Measurements from ENCODE around the gene PRPF19. TPM values are rescaled to one million over a fixed set of nuclear protein-coding genes. Genes with fewer than 3 reads are reported as not detected.

PRPF19 gene
- total and polyA plus RNA-seq, 9 of the 15 experiments (the other 6 are each of a cell fraction or from before 2014, with no cell fraction given): 9.4 to 212 (median 73.2) TPM

DNA sequence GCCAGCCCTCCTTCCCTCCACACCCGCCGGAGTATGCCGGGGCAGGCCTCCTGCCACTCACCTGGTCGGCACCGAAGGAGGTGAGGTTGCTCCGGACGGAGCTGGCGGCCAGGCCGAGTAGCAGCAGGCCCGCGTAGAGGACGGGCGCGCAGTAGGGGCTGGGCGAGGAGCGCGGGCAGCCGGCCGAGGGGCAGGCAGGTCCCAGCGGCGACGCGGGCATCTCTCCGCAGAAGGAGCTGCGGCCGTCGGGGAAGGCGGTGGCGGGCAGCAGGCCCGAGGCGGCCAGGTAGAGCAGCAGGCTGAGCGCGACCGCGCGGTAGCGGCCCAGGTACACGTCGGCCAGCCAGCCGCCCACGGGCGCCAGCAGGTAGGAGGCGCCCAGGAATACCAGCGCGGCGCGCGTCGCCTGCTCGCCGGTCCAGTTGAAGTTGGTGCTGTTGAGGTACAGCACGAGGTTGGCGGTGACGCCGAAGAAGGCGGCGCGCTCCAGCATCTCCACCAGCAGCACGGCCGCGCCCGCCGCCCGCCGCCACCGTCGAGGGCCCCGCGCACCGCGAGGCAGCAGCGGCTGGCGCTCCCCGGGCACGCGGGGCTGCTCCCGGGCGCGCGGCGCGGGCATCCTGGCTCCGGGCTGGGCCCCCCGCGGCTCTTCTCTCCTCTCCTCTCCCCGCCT is 44.7 kb upstream of the PRPF19 start (continued):
- TF ChIP-seq, protein P1, sequence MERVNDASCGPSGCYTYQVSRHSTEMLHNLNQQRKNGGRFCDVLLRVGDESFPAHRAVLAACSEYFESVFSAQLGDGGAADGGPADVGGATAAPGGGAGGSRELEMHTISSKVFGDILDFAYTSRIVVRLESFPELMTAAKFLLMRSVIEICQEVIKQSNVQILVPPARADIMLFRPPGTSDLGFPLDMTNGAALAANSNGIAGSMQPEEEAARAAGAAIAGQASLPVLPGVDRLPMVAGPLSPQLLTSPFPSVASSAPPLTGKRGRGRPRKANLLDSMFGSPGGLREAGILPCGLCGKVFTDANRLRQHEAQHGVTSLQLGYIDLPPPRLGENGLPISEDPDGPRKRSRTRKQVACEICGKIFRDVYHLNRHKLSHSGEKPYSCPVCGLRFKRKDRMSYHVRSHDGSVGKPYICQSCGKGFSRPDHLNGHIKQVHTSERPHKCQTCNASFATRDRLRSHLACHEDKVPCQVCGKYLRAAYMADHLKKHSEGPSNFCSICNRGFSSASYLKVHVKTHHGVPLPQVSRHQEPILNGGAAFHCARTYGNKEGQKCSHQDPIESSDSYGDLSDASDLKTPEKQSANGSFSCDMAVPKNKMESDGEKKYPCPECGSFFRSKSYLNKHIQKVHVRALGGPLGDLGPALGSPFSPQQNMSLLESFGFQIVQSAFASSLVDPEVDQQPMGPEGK (CRISPR knock-in tag; IDR thresholded peaks at IDR 0.05; ENCODE audit: borderline replicate concordance): no peak
- no peak for TF ChIP-seq CSDE1 (IDR thresholded peaks at IDR 0.05)
- TF ChIP-seq PHB2 (IDR thresholded peaks at IDR 0.05; ENCODE audit: low read depth): no peak
- TF ChIP-seq PHTF2 (CRISPR knock-in tag; IDR thresholded peaks at IDR 0.05): no peak
- no peak for TF ChIP-seq CHD1 (IDR thresholded peaks at IDR 0.05; ENCODE audit: low read length)
- TF ChIP-seq CBX5 (IDR thresholded peaks at IDR 0.05; ENCODE audit: borderline replicate concordance, low read depth): no peak

DNA sequence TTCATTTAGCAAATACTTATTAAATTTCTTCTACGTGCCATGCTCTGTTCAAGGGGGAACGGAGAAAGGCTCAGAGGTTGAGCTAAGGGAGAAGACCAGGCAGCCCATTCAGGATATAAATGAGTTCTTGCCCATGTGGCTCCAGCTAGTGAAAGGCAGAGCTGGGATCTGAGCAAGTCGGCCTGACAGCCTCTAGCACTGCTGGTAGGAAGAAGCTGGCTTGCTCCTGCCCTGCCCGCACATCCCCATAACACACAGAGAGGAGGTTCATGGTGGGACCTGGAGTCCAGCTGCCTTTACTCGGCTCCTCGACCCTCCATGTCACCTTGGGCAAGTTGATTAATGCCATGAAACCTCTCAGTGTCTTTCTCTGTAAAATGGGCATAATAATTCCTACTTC is 43.6 kb upstream of the PRPF19 start:
- FAIRE-seq (no peak), DNase-seq (ENCODE audit: extremely low read depth in 1 of 4, low spot score in 3 of 4) (no peak), ATAC-seq (no peak)
- Histone ChIP-seq H3K4me3 (no peak overlapping the region), H2AFZ (ENCODE audit: low read depth, low read length) (no peak overlapping the region), H3K79me2 (ENCODE audit: control insufficient read depth, insufficient read depth, low read length) (no peaks in the 10 kb centered on the region), H3K27me3 (ENCODE audit: control insufficient read depth in 2 of 2, insufficient read depth in 2 of 2, low read length in 2 of 2) (peaks cover 46 to 74% of the 10 kb centered on the region in 2 experiments), H3K4me2 (ENCODE audit: insufficient read depth, low read length) (no peak overlapping the region), H3K9me3 (replicated peaks; ENCODE audit: control insufficient read depth, insufficient read depth, low read depth, low read length) (no peaks in the 10 kb centered on the region), H3K9me1 (ENCODE audit: control insufficient read depth, insufficient read depth, low read length) (no peaks in the 10 kb centered on the region), H3K9ac (ENCODE audit: insufficient read depth in 1 of 2, low read depth in 2 of 2, low read length in 2 of 2) (no peak overlapping the region), H4K20me1 (replicated peaks; ENCODE audit: control insufficient read depth, insufficient read depth, low read length) (peaks cover 6% of the 10 kb centered on the region), H3K27ac (ENCODE audit: extremely low read depth, low read depth, low read length) (no peak overlapping the region), H3K36me3 (ENCODE audit: control insufficient read depth, insufficient read depth, low read length) (no peaks in the 10 kb centered on the region), H3K4me1 (replicated peaks in 1 of 2; ENCODE audit: control insufficient read depth in 2 of 2, insufficient read depth in 2 of 2, low read length in 2 of 2) (peaks cover 5 to 6% of the 10 kb centered on the region in 2 experiments; a peak in 4 of 5 replicates)
- WGBS (ENCODE audit: insufficient coverage, low coverage, missing lambda C conversion rate): 10% methylated on average over 6 of the region's 6 CpGs
- BruUV-seq (replicated peaks): no TSS peak
- in situ Hi-C loops (cut with MboI): no loop called here
- intact Hi-C loops (cut with micrococcal nuclease): no loop called here
- ChIA-PET CTCF (ENCODE audit: low intra/inter-chr PET ratio) (no interaction called here), POLR2A (interaction anchor here (0.6 kb wide), 1 partner anchor 36 kb away, joined by 3 read pairs; the partner anchor contains the start of gene TMEM109)
- TF ChIP-seq, protein P2, sequence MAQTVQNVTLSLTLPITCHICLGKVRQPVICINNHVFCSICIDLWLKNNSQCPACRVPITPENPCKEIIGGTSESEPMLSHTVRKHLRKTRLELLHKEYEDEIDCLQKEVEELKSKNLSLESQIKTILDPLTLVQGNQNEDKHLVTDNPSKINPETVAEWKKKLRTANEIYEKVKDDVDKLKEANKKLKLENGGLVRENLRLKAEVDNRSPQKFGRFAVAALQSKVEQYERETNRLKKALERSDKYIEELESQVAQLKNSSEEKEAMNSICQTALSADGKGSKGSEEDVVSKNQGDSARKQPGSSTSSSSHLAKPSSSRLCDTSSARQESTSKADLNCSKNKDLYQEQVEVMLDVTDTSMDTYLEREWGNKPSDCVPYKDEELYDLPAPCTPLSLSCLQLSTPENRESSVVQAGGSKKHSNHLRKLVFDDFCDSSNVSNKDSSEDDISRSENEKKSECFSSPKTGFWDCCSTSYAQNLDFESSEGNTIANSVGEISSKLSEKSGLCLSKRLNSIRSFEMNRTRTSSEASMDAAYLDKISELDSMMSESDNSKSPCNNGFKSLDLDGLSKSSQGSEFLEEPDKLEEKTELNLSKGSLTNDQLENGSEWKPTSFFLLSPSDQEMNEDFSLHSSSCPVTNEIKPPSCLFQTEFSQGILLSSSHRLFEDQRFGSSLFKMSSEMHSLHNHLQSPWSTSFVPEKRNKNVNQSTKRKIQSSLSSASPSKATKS (CRISPR knock-in tag; IDR thresholded peaks at IDR 0.05): no peak
- TF ChIP-seq POLR2AphosphoS5 (IDR thresholded peaks at IDR 0.05; ENCODE audit: control insufficient read depth, insufficient read depth, low read depth, low read length): no peak
- no peak for TF ChIP-seq GABPB1 (CRISPR knock-in tag; IDR thresholded peaks at IDR 0.05)
- no peak for TF ChIP-seq SMARCE1 (IDR thresholded peaks at IDR 0.05)
- TF ChIP-seq NRF1 (conservative IDR thresholded peaks at IDR 0.05 in 1 of 2, IDR thresholded peaks at IDR 0.05 in 1 of 2): no peak
- TF ChIP-seq ESRRA (IDR thresholded peaks at IDR 0.05; ENCODE audit: borderline replicate concordance, low read depth): no peak
- TF ChIP-seq ZNF830 (CRISPR knock-in tag; IDR thresholded peaks at IDR 0.05): no peak
- no peak for TF ChIP-seq RBBP5 (IDR thresholded peaks at IDR 0.05; ENCODE audit: borderline replicate concordance, insufficient read depth, low read length, poor library complexity, severe bottlenecking)
- TF ChIP-seq, protein P3, sequence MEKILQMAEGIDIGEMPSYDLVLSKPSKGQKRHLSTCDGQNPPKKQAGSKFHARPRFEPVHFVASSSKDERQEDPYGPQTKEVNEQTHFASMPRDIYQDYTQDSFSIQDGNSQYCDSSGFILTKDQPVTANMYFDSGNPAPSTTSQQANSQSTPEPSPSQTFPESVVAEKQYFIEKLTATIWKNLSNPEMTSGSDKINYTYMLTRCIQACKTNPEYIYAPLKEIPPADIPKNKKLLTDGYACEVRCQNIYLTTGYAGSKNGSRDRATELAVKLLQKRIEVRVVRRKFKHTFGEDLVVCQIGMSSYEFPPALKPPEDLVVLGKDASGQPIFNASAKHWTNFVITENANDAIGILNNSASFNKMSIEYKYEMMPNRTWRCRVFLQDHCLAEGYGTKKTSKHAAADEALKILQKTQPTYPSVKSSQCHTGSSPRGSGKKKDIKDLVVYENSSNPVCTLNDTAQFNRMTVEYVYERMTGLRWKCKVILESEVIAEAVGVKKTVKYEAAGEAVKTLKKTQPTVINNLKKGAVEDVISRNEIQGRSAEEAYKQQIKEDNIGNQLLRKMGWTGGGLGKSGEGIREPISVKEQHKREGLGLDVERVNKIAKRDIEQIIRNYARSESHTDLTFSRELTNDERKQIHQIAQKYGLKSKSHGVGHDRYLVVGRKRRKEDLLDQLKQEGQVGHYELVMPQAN (IDR thresholded peaks at IDR 0.05; ENCODE audit: borderline replicate concordance): no peak
- TF ChIP-seq ARNT (IDR thresholded peaks at IDR 0.05): no peak
